AG04449 (cell line): ENCODE results near the gene CTSW.

Experiments used
- CTCF ChIA-PET: fragments of 350-600 bp; formaldehyde crosslinking; extraction: SDS; loops from one replicate; lab custom pipeline; 2021; ENCODE audit warnings: antibody characterized with exemption; lab: Yijun Ruan, JAX
- POLR2A ChIA-PET: fragments of 400-600, 350-600 bp; formaldehyde crosslinking; extraction: SDS; loops from one replicate; lab custom pipeline; 2020; ENCODE audit warnings: antibody characterized with exemption, inconsistent platforms; lab: Yijun Ruan, JAX
- DNase-seq: peaks from one replicate; pipeline ENCODE4 v3.0.0-alpha.2; 2010; ENCODE audit warnings: low read depth, low spot score
- H3K4me3 ChIP-seq: 2 replicates; pipeline ENCODE4 v1.5.1; 2011; ENCODE audit warnings: low read depth, mild to moderate bottlenecking, control low read depth, low read length
- CTCF ChIP-seq: IDR thresholded peaks from one replicate; pipeline ENCODE4 v1.5.1; 2011; ENCODE audit warnings: mild to moderate bottlenecking, moderate library complexity, low read length, control low read depth, inconsistent platforms; ENCODE audit not compliant: insufficient read depth; ENCODE audit errors: missing control alignments

CTSW gene

GRCh38 chr11:65886826-65887722 lies 7.4 kb downstream of the CTSW start:
- TF ChIP-seq CTCF, result no peak
- ChIA-PET POLR2A (interaction anchor here (0.7 to 8.7 kb wide), 8 partner anchors 13 to 384 kb away, joined by 3 to 136 read pairs (median 18); partner anchors contain the start of genes C11orf68, CFL1, DRAP1 and FOSL1), CTCF (interaction anchor here (1.3 to 33.3 kb wide), 14 partner anchors 14 to 176 kb away, joined by 3 to 1090 read pairs (median 26); partner anchors contain the start of genes AP5B1, BANF1, CFL1 and CTSW)

GRCh38 chr11:65887723-65888162 lies 8.1 kb downstream of the CTSW start:
- CTCF ChIA-PET, result interaction anchor here (0.7 to 33.3 kb wide), 24 partner anchors 15 to 231 kb away, joined by 3 to 1090 read pairs (median 10); partner anchors contain the start of genes AP5B1, C11orf68, CFL1 and CTSW
- H3K4me3 ChIP-seq, result peak overlapping the region; percentile 94
- TF ChIP-seq CTCF, result no peak
- no peak for DNase-seq
- POLR2A ChIA-PET, result interaction anchor here (0.6 to 8.7 kb wide), 10 partner anchors 9 to 118 kb away, joined by 3 to 136 read pairs (median 6); partner anchors contain the start of genes C11orf68, CFL1, DRAP1 and FOSL1

More at GRCh38 chr11:65886826-65887722, 7.4 kb downstream of the CTSW start:
- peak overlapping the region; percentile 94 for H3K4me3 ChIP-seq
- no peak for DNase-seq

- CTCF ChIA-PET, result interaction anchor here (0.7 to 33.3 kb wide), 31 partner anchors 16 to 380 kb away, joined by 3 to 1090 read pairs (median 5); partner anchors contain the start of genes AP5B1, BANF1, C11orf68 and CFL1
- H3K4me3 ChIP-seq, result peak within 1 kb of the TSS; percentile 94
Observed at GRCh38 chr11:65888163-65888814, 8.7 kb downstream of the CTSW start, which contains the start of gene FIBP. TSS of gene FIBP (minus strand) at chr11:65888471. CDS start at chr11:65888418, 53 bp downstream.

GRCh38 chr11:65890324-65891218 lies 10.9 kb downstream of the CTSW start, which contains the start of gene CCDC85B:
TSS of gene CCDC85B (plus strand) at chr11:65890673. CDS start at chr11:65890784, 111 bp downstream.
- TF ChIP-seq CTCF, result peak; percentile 21
- CTCF ChIA-PET, result interaction anchor here (0.9 to 33.3 kb wide), 18 partner anchors 9 to 185 kb away, joined by 3 to 1090 read pairs (median 9); partner anchors contain the start of genes C11orf68, CTSW, EFEMP2 and FOSL1
- DNase-seq, result peak; percentile 66
- POLR2A ChIA-PET, result interaction anchor here (0.7 to 8.7 kb wide), 18 partner anchors 9 to 232 kb away, joined by 3 to 136 read pairs (median 4); partner anchors contain the start of genes C11orf68, CFL1, DRAP1 and FOSL1
- peak within 1 kb of the TSS; percentile 73 for H3K4me3 ChIP-seq

More at GRCh38 chr11:65888163-65888814, 8.7 kb downstream of the CTSW start, which contains the start of gene FIBP:
- POLR2A ChIA-PET, result interaction anchor here (0.6 to 8.7 kb wide), 14 partner anchors 9 to 117 kb away, joined by 3 to 136 read pairs (median 5); partner anchors contain the start of genes C11orf68, CFL1, DRAP1 and FOSL1
- no peak for TF ChIP-seq CTCF
- peak; percentile 75 for DNase-seq
